Activated T-cell treated with anti-CD3 and anti-CD28 coated beads for 24 hours (primary cell): ENCODE data around the gene POLR2L.
A peak's percentile ranks its signal among the peaks of the same experiment; 100 is the strongest.

Source experiments
- DNase-seq: peaks from one replicate; pipeline ENCODE4 v3.0.0-alpha.2; 2020; ENCODE audit warnings: low read depth

POLR2L gene

DNA sequence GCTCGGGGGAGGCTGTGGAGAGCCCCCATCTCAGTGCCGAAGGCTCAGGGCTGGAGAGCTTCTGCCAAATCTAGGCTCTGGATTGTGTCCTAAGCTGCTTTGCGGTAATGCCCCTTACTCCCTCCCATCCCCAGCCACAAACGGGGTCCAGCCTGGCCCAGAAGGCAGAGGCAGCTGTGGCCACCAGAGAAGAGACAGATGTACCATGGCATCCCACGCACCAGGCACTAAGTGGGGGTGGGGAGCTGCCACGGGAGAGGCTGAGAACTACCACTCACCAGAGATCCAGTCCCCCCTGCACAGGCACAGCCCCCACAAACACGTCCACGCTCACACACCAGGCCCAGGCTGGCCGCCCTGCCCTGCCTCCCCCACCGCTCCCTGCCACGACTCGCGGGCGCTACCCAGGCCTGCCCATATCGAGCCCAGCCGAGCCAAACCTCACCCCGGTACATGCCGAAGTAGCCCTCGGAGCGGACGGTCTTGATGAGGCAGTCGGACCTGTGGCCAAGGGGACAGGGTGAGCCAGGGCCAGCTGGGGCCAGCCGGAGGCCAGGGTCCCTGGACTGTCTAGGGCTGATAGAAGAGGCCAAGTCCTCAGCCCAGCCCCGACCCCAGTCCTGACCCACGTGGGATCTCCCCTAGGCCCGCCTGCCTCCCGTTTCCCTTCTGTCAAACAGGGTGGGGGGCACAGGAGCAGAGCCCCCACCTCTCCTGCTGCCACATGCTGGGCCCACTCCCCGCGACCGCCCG, 48.1 kb downstream of the POLR2L start:
- no peak for DNase-seq

DNA sequence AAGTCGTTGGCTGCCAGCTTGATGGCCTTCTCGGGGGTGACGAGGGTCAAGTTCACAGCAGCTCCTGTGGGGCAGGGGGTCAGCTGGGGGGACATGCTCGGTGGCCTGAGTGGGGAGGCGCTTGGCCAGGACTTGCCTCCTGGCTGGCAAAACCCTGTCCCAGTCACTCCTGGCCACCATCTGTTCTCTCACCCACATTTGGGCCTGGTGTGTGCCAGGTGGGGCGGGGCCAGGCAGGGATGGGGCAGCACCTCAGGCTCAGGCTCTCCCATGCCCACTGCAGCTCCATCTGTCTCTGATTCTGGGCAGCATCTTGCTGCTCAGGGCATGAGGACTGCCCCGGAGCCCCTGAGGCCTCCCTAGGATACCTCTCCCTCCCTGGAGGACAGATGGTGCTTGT, 48.8 kb downstream of the POLR2L start:
- DNase-seq: no peak

DNA sequence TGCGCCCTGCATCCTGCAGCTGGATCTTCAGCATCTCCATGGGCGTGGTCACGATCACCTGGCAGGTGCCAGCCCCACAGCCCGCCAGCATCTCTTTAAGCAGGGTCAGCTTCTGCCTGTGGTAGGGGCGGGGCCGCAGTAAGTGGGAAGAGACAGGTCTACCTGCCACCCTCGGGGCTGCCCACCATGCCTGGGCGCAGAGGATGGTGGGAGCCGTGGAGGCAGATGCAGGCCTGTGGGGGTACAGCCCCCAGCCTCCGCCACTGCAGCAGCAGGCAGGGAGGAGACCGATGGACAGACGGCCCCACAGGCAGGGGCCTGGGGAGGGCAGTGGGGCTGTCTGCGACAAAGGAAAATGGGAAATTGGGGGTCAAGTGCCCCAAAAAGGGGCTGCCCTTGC, 49.5 kb downstream of the POLR2L start:
- DNase-seq: no peak

DNA sequence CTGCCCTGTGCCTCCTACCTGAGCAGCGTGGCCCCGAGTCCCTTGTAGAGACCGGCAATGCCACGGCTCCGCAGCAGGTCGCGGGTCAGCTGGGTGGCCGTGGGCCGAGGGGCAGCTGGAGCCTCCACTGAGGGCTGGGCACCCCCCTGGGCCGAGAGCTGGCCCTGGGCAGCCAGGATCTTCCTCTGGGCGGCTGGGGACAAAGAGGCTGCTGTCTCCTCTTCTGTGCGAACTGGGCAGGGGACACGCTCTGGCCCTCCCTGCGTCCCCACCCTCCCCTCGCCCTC, 49.9 kb downstream of the POLR2L start:
- DNase-seq: no peak

DNA sequence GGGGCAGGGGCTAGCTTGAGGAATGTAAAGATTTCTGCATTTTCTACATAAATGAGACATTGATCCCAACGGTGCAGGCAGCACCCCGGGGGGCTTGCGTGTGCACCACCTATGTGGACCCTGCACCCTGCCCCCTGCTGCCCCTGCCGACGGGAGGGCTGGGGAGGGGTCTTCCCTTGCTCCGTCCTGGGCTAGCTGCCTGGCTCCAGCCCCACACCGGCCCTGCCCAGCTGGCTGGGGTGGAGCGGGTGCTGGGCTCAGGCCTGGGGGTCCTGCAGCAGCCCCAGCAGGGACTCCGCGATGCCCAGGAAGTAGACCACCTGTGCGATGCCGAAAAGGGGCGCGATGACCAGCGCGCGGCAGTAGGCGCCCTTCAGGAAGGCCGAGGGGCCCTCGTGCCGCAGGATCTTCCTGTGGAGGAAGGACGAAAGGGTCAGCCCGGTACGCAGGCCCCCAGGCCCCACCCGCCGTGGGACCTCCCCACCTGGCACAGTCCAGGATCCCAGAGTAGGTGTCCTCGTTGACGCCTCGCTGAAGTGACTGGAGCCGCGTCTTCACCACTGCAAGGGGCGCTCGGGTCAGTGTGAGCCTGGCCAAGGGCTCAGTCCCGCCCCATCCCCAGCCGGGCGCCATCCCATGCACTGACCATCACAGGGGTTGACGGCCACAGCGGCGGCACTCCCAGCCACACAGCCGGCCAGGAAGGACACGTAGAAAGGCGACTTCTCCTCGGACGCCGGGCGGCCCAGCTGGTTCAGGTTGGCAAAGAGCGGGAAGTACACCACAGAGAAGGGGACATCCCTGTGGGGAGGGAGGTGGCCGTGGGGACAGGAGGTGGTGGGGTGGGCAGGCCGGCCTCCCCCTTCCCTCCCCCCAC, 50.4 kb downstream of the POLR2L start:
- DNase-seq: no peak

DNA sequence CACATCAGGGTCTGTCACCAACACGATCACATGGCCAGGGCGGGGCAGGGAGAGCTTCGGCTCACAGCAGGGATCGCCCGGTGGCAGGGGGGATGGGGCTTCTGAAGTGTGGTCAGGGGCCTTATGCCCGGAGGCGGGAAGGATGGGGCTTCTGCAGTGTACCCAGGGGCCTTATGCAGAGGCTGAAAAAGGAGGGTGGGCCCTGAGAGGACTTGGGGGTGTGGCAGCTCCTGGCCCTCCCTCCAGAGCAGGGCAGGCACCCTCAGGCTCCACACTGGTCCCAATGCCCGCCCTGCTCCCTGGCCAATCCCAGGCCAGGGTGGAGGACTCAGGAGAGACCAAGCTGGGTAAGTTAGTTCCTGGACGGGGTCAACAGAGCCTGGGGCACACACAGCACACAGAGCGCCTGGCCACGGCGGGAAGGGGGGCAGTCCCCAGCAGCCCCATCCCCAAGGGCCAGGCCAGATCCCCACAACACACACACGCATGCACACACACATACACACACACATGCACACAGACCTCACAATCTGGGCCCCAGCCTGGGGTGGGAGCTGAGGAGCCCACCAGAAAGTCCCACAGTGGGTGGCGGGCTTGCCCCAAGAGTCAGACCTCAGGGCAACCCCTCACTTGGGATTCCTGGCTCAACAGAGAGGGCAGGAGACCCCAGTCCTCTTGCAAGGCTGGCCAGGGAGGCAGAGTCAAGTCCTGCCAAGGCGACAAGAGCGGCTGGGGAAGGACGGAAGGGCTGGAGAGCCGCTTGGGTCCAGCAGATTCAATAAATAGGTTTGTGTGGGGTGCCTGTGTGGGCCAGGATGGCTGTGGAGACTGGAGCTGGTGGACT, 51.4 kb downstream of the POLR2L start:
- DNase-seq: no peak

DNA sequence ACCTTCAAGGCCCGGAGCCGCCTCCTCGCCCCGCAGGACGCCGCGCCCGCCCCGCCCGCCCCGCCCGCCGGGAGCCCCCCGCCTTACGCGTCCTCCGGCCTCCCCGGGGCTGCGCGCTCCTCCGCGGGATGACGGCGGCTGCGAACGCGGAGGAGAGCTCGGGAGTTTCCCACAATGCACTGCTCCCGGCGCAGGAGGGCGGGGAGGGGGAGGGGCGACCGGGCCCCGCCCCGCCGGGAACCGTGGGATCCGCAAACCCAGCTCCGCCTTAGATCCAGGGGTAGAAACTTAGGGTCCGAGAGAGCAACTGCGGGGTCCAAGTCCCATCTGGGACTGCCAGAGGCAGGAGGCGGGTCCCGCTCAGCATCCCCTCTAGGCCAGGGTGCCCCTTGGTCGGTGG, 52.4 kb downstream of the POLR2L start, which contains the start of gene CEND1:
TSS of gene CEND1 (minus strand) at position 148 of the 400 bp plus-strand sequence. CDS start 1,514 bp downstream, outside the sequence.
- DNase-seq: peak; percentile 43
